Measurements from ENCODE around the gene TBC1D25.
A peak's percentile ranks its signal among the peaks of the same experiment; 100 is the strongest.

TBC1D25 gene

DNA sequence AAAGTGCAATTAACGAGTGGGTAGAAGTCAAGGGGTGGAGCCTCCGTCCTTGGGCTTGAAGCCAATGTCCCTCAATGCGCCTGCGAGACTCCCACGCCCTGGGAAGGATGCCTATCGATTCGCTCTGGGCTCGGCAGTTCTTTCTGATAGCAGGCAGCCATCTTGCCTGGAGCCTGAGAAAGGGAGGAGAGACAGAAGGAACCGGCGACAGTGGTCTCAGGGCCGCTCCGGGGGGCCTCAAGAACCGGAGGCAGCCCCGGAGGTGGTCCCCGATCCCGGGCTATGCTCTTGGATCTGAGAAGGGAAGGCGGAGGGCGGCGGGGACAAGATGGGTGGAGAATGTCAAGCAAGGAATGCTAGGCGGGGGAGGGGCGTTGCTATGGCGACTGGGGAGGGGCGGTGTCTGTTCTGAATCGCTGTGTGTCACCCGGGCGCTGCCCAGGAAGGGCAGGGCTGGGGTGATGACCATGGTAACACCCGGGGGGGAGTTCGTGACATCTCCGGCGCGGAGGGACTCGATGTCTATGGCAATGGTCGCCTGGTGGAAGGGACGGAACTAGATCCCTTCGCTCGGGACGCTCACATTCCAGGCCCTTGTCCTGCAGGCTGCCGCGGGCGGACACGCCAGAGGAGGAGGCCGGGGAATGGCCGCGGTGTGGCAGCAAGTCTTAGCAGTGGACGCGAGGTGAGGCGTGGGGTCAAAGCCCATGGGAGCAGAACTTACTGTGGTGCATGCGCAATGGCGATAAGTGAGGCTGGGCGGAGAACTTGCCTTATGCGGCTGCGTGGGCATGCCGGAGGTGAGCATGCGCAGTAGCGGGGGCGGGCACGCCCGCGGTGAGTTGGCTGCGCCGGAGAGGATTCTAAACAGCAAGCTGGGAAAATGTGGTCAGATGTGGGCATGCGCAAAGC lies 58.1 kb downstream of the TBC1D25 start, which contains the start of gene WDR13 (continued):
- TF ChIP-seq, protein P1, sequence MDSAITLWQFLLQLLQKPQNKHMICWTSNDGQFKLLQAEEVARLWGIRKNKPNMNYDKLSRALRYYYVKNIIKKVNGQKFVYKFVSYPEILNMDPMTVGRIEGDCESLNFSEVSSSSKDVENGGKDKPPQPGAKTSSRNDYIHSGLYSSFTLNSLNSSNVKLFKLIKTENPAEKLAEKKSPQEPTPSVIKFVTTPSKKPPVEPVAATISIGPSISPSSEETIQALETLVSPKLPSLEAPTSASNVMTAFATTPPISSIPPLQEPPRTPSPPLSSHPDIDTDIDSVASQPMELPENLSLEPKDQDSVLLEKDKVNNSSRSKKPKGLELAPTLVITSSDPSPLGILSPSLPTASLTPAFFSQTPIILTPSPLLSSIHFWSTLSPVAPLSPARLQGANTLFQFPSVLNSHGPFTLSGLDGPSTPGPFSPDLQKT (IDR thresholded peaks at IDR 0.05; ENCODE audit: borderline replicate concordance, low read depth, low read length), result no peak
- peak; percentile 80; the same call in 1 of the 2 replicates for TF ChIP-seq ZNF600 (tag by site-specific recombination; IDR thresholded peaks at IDR 0.05)
- no peak for TF ChIP-seq SETDB1 (IDR thresholded peaks at IDR 0.05; ENCODE audit: insufficient read length, low read length)
- TF ChIP-seq, protein P2, sequence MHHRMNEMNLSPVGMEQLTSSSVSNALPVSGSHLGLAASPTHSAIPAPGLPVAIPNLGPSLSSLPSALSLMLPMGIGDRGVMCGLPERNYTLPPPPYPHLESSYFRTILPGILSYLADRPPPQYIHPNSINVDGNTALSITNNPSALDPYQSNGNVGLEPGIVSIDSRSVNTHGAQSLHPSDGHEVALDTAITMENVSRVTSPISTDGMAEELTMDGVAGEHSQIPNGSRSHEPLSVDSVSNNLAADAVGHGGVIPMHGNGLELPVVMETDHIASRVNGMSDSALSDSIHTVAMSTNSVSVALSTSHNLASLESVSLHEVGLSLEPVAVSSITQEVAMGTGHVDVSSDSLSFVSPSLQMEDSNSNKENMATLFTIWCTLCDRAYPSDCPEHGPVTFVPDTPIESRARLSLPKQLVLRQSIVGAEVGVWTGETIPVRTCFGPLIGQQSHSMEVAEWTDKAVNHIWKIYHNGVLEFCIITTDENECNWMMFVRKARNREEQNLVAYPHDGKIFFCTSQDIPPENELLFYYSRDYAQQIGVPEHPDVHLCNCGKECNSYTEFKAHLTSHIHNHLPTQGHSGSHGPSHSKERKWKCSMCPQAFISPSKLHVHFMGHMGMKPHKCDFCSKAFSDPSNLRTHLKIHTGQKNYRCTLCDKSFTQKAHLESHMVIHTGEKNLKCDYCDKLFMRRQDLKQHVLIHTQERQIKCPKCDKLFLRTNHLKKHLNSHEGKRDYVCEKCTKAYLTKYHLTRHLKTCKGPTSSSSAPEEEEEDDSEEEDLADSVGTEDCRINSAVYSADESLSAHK (tag by site-specific recombination; IDR thresholded peaks at IDR 0.05), result 0 out of 2 replicates have a peak, but pooled peaks have one; percentile 9
- TF ChIP-seq ZNF626 (tag by site-specific recombination; IDR thresholded peaks at IDR 0.05), result no peak
- TF ChIP-seq, protein P3, sequence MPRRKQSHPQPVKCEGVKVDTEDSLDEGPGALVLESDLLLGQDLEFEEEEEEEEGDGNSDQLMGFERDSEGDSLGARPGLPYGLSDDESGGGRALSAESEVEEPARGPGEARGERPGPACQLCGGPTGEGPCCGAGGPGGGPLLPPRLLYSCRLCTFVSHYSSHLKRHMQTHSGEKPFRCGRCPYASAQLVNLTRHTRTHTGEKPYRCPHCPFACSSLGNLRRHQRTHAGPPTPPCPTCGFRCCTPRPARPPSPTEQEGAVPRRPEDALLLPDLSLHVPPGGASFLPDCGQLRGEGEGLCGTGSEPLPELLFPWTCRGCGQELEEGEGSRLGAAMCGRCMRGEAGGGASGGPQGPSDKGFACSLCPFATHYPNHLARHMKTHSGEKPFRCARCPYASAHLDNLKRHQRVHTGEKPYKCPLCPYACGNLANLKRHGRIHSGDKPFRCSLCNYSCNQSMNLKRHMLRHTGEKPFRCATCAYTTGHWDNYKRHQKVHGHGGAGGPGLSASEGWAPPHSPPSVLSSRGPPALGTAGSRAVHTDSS (tag by site-specific recombination; IDR thresholded peaks at IDR 0.05), result no peak
- peak; percentile 99 for TF ChIP-seq BCL11A (tag by site-specific recombination; IDR thresholded peaks at IDR 0.05; ENCODE audit: low read depth)
- TF ChIP-seq KLF16 (tag by site-specific recombination; IDR thresholded peaks at IDR 0.05), result peak; percentile 64
- TF ChIP-seq, protein P4, sequence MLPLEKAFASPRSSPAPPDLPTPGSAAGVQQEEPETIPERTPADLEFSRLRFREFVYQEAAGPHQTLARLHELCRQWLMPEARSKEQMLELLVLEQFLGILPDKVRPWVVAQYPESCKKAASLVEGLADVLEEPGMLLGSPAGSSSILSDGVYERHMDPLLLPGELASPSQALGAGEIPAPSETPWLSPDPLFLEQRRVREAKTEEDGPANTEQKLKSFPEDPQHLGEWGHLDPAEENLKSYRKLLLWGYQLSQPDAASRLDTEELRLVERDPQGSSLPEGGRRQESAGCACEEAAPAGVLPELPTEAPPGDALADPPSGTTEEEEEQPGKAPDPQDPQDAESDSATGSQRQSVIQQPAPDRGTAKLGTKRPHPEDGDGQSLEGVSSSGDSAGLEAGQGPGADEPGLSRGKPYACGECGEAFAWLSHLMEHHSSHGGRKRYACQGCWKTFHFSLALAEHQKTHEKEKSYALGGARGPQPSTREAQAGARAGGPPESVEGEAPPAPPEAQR (tag by site-specific recombination; IDR thresholded peaks at IDR 0.05), result no peak
- TF ChIP-seq ZNF701 (tag by site-specific recombination; IDR thresholded peaks at IDR 0.05), result no peak
- peak; percentile 72 for TF ChIP-seq SP7 (tag by site-specific recombination; IDR thresholded peaks at IDR 0.05)
- TF ChIP-seq ZNF157 (tag by site-specific recombination; IDR thresholded peaks at IDR 0.05), result no peak
- peak; percentile 87 for TF ChIP-seq ZNF10 (tag by site-specific recombination; IDR thresholded peaks at IDR 0.05)
- peak; percentile 87 for TF ChIP-seq IKZF3 (tag by site-specific recombination; IDR thresholded peaks at IDR 0.05)
- TF ChIP-seq ZNF341 (tag by site-specific recombination; IDR thresholded peaks at IDR 0.05; ENCODE audit: low read depth), result peak; percentile 98
- TF ChIP-seq ZBTB7A (tag by site-specific recombination; IDR thresholded peaks at IDR 0.05; ENCODE audit: low read depth), result no peak; the same call in 1 of the 2 replicates
- peak; percentile 63 for TF ChIP-seq ZEB2 (tag by site-specific recombination; IDR thresholded peaks at IDR 0.05)
- peak; percentile 66 for TF ChIP-seq ZNF629 (tag by site-specific recombination; IDR thresholded peaks at IDR 0.05)
- TF ChIP-seq ZBTB20 (tag by site-specific recombination; IDR thresholded peaks at IDR 0.05), result peak; percentile 47; the same call in 1 of the 2 replicates
- peak; percentile 27 for TF ChIP-seq ZNF324 (tag by site-specific recombination; IDR thresholded peaks at IDR 0.05)
- TF ChIP-seq, protein P5, sequence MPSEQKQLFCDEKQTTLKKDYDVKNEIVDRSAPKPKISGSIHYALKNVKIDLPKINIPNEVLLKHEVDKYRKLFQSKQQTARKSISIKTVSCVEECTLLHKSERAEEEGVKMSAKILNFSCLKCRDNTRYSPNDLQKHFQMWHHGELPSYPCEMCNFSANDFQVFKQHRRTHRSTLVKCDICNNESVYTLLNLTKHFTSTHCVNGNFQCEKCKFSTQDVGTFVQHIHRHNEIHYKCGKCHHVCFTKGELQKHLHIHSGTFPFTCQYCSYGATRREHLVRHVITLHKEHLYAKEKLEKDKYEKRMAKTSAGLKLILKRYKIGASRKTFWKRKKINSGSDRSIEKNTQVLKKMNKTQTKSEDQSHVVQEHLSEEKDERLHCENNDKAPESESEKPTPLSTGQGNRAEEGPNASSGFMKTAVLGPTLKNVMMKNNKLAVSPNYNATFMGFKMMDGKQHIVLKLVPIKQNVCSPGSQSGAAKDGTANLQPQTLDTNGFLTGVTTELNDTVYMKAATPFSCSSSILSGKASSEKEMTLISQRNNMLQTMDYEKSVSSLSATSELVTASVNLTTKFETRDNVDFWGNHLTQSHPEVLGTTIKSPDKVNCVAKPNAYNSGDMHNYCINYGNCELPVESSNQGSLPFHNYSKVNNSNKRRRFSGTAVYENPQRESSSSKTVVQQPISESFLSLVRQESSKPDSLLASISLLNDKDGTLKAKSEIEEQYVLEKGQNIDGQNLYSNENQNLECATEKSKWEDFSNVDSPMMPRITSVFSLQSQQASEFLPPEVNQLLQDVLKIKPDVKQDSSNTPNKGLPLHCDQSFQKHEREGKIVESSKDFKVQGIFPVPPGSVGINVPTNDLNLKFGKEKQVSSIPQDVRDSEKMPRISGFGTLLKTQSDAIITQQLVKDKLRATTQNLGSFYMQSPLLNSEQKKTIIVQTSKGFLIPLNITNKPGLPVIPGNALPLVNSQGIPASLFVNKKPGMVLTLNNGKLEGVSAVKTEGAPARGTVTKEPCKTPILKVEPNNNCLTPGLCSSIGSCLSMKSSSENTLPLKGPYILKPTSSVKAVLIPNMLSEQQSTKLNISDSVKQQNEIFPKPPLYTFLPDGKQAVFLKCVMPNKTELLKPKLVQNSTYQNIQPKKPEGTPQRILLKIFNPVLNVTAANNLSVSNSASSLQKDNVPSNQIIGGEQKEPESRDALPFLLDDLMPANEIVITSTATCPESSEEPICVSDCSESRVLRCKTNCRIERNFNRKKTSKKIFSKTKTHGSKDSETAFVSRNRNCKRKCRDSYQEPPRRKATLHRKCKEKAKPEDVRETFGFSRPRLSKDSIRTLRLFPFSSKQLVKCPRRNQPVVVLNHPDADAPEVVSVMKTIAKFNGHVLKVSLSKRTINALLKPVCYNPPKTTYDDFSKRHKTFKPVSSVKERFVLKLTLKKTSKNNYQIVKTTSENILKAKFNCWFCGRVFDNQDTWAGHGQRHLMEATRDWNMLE (tag by site-specific recombination; conservative IDR thresholded peaks at IDR 0.05; ENCODE audit: low read depth), result 0 out of 2 replicates have a peak, but pooled peaks have one; percentile 43
